Tibial nerve (tissue), 4 donors: ENCODE data around the gene WT1. TPM values are rescaled to one million over a fixed set of nuclear protein-coding genes. Genes with fewer than 3 reads are reported as not detected.

Source experiments
- DNase-seq, 2 donors: peaks; one replicate each; pipeline ENCODE4 v3.0.0-alpha.2; 2019; ENCODE audit warnings: low spot score in 2 of 2
- H3K27ac ChIP-seq, 4 donors: fragments of 200-600 bp; sonication (generic) in 3 of 4; one replicate each; pipeline ENCODE4 v1.5.1; 2017 to 2019; ENCODE audit warnings: mild to moderate bottlenecking in 1 of 4
- H3K27me3 ChIP-seq, 2 donors: fragments of 200-600 bp; sonication (generic) in 1 of 2; one replicate each; pipeline versions ENCODE4 v1.5.1 to v1.6.0; 2017 to 2019
- H3K36me3 ChIP-seq, 3 donors: fragments of 200-600 bp; sonication (generic); one replicate each; pipeline ENCODE4 v1.5.1; 2018 to 2019
- H3K4me1 ChIP-seq, 4 donors: fragments of 200-600 bp; sonication (generic) in 3 of 4; one replicate each; pipeline ENCODE4 v1.5.1; 2017 to 2019
- H3K4me3 ChIP-seq, 4 donors: fragments of 200-600 bp; sonication (generic) in 3 of 4; one replicate each; pipeline ENCODE4 v1.5.1; 2017 to 2019; ENCODE audit warnings: mild to moderate bottlenecking in 1 of 4, moderate library complexity in 1 of 4
- H3K9me3 ChIP-seq, 4 donors: fragments of 200-600 bp; sonication (generic) in 3 of 4; one replicate each; pipeline ENCODE4 v1.5.1; 2017 to 2019
- CTCF ChIP-seq, 5 experiments: fragments of 200-600 bp in 3 of 5; fragments of 450-650 bp in 2 of 5; sonication (generic) in 3 of 5; IDR thresholded peaks; one replicate each; pipeline ENCODE4 v1.5.1; 2016 to 2019; ENCODE audit warnings: antibody characterized with exemption in 5 of 5, mild to moderate bottlenecking in 3 of 5, moderate library complexity in 2 of 5
- EP300 ChIP-seq, 2 donors: sonication (generic); formaldehyde crosslinking; IDR thresholded peaks; one replicate each; pipeline ENCODE4 v1.6.1; 2017; ENCODE audit warnings: antibody characterized with exemption in 2 of 2, mild to moderate bottlenecking in 1 of 2
- POLR2A ChIP-seq, 2 donors: fragments of 450-650 bp; IDR thresholded peaks; one replicate each; pipeline ENCODE4 v1.6.1; 2017; ENCODE audit warnings: antibody characterized with exemption in 2 of 2, mild to moderate bottlenecking in 2 of 2, moderate library complexity in 2 of 2
- WGBS, 2 donors: methylation state at CpG; one replicate each; pipeline ENCODE4 v1.1.5; 2018; 5-methylcytosine and 5-hydroxymethylcytosine counted together
- total RNA-seq, 4 donors: library from RNA; depleted of rRNA; stranded (reverse); fragments of >200 nt; gene quantifications; one replicate each; pipeline ENCODE4 v1.1.0, GENCODE V29; 2016

Gene WT1
- total RNA-seq, 4 donors from 2014 or later, result not detected

DNA sequence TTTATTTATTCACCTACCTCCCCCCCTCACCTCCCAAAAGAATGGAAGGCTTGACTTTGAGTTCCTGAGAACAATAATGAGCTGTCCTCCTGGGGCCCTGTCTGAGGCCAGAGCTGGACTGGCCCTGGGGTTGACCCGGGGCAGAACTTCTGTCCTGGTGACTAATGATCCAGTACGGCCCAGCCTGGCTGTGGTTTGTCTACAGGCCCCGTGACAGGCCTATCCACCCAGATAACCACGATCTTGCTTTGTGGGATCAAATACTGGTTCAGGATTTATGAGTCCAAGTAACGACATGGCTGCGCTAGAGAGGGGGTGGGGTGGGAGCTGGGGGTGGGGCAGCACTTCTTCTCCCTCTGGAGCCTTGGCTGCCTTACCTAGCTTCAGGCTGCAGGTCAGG, 81.5 kb downstream of the WT1 start:
- no peak for DNase-seq
- 46 to 52% methylated on average over 6 of the region's 6 CpGs for WGBS, 2 donors
- Histone ChIP-seq H3K27ac (no peak overlapping the region), H3K4me1 (no peaks in the 10 kb centered on the region), H3K36me3 (no peaks in the 10 kb centered on the region), H3K9me3 (no peaks in the 10 kb centered on the region), H3K27me3 (no peaks in the 10 kb centered on the region), H3K4me3 (no peak overlapping the region)
- TF ChIP-seq CTCF (IDR thresholded peaks at IDR 0.05), result no peak
- TF ChIP-seq POLR2A (IDR thresholded peaks at IDR 0.05), result no peak
- no peak for TF ChIP-seq EP300 (IDR thresholded peaks at IDR 0.05)

DNA sequence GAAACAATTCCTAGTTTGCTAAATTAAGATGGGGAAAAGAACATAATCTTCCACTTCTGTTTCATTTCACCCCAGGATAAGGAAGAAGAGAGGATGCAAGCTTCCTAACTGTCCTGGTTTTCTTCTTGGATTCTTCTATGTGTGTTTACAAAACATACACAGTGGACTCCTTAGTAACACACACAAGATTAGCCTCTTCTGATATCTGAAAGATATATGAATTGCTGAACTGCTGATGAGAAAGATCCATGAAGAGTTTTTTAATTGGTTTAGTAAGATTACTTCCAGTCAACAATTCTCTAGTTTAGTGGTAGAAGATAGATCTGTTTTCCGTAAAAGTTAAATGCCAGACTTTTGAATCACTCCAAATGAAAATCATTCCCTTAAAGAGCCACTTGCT, 86.8 kb downstream of the WT1 start:
- no peaks in the 10 kb centered on the region for H3K4me1 ChIP-seq
- WGBS, 2 donors, result 26 to 50% methylated on average over 1 of the region's 1 CpG
- no peaks in the 10 kb centered on the region for H3K27me3 ChIP-seq
- H3K9me3 ChIP-seq, result no peaks in the 10 kb centered on the region
- no peak for DNase-seq
- H3K36me3 ChIP-seq, result no peaks in the 10 kb centered on the region
- no peak overlapping the region for H3K4me3 ChIP-seq
- no peak for TF ChIP-seq EP300 (IDR thresholded peaks at IDR 0.05)
- no peak for TF ChIP-seq CTCF (IDR thresholded peaks at IDR 0.05)
- TF ChIP-seq POLR2A (IDR thresholded peaks at IDR 0.05), result no peak
- H3K27ac ChIP-seq, result no peak overlapping the region

DNA sequence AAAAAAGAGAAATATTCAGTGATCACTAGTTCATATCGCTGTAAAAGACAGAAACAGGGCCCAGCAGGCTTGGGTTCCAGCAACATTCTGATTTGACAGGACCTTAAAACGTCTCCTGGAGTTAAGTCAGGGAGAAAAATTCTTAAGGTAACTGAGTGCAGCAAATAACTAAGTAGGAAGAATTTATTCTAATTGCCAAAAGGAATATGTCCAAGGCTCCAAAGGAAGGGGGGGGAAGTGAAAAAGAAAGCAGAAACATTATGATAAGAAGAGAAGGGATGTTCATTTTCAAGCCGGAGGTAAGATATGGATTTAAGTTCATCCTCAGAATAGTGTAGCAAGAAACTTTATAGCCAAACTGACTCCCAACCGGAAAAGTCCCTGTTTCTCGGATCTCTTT, 90.4 kb downstream of the WT1 start:
- Histone ChIP-seq H3K4me1 (no peaks in the 10 kb centered on the region), H3K4me3 (no peak overlapping the region), H3K36me3 (no peaks in the 10 kb centered on the region), H3K9me3 (no peaks in the 10 kb centered on the region), H3K27ac (no peak overlapping the region), H3K27me3 (no peaks in the 10 kb centered on the region)
- no peak for DNase-seq
- TF ChIP-seq EP300 (IDR thresholded peaks at IDR 0.05), result no peak
- TF ChIP-seq CTCF (IDR thresholded peaks at IDR 0.05), result no peak
- no peak for TF ChIP-seq POLR2A (IDR thresholded peaks at IDR 0.05)
- WGBS, 2 donors, result 52 to 63% methylated on average over 5 of the region's 5 CpGs

GRCh38 chr11:32343325-32344008, 91.9 kb downstream of the WT1 start:
- 85 to 86% methylated on average over 3 of the region's 3 CpGs for WGBS, 2 donors
- no peak overlapping the region for H3K27ac ChIP-seq
- no peak for TF ChIP-seq POLR2A (IDR thresholded peaks at IDR 0.05)
- no peak for TF ChIP-seq EP300 (IDR thresholded peaks at IDR 0.05)
- TF ChIP-seq CTCF (IDR thresholded peaks at IDR 0.05), result no peak
- no peaks in the 10 kb centered on the region for H3K36me3 ChIP-seq
- H3K4me1 ChIP-seq, result no peaks in the 10 kb centered on the region
- H3K27me3 ChIP-seq, result no peaks in the 10 kb centered on the region
- DNase-seq, result no peak
- no peaks in the 10 kb centered on the region for H3K9me3 ChIP-seq
- no peak overlapping the region for H3K4me3 ChIP-seq

GRCh38 chr11:32341620-32342613, 93.4 kb downstream of the WT1 start:
- H3K36me3 ChIP-seq, result no peaks in the 10 kb centered on the region
- no peaks in the 10 kb centered on the region for H3K9me3 ChIP-seq
- WGBS, 2 donors, result 74 to 79% methylated on average over 10 of the region's 10 CpGs
- no peak for TF ChIP-seq POLR2A (IDR thresholded peaks at IDR 0.05)
- no peak for TF ChIP-seq EP300 (IDR thresholded peaks at IDR 0.05)
- no peak for TF ChIP-seq CTCF (IDR thresholded peaks at IDR 0.05)
- no peak for DNase-seq
- no peaks in the 10 kb centered on the region for H3K27me3 ChIP-seq
- no peak overlapping the region for H3K4me3 ChIP-seq
- no peaks in the 10 kb centered on the region for H3K4me1 ChIP-seq
- no peak overlapping the region for H3K27ac ChIP-seq
